Measurements from ENCODE around the gene SLC13A1. TPM values are rescaled to one million over a fixed set of nuclear protein-coding genes. Genes with fewer than 3 reads are reported as not detected.

The SLC13A1 gene
- total RNA-seq, 1 experiment from 2014 or later = not detected

GRCh38 chr7:123131556-123131955, 68.2 kb downstream of the SLC13A1 start:
- H3K4me3 ChIP-seq (ENCODE audit: low read length) = no peak overlapping the region

GRCh38 chr7:123131140-123131539, 68.6 kb downstream of the SLC13A1 start:
- no peak for DNase-seq
- H3K4me2 ChIP-seq (ENCODE audit: low read depth, low read length, poor library complexity, severe bottlenecking) = no peak overlapping the region
- no peak overlapping the region for H3K4me3 ChIP-seq (ENCODE audit: low read length)
- H3K27ac ChIP-seq (ENCODE audit: low read length) = no peak overlapping the region
- no peak overlapping the region for H2AFZ ChIP-seq (ENCODE audit: low read length)
- no peaks in the 10 kb centered on the region for H3K9me3 ChIP-seq (ENCODE audit: low read length)
- H3K36me3 ChIP-seq (ENCODE audit: insufficient read depth, low read length) = no peaks in the 10 kb centered on the region
- no peaks in the 10 kb centered on the region for H4K20me1 ChIP-seq (ENCODE audit: insufficient read depth, low read depth, low read length)
- no peak overlapping the region for H3K9ac ChIP-seq (ENCODE audit: low read length)
- H3K4me1 ChIP-seq (ENCODE audit: low read length) = no peaks in the 10 kb centered on the region
- no peaks in the 10 kb centered on the region for H3K79me2 ChIP-seq (ENCODE audit: low read length)
- H3K27me3 ChIP-seq (ENCODE audit: low read length) = no peaks in the 10 kb centered on the region
- no peaks in the 10 kb centered on the region for H3K9me2 ChIP-seq (replicated peaks; ENCODE audit: insufficient read depth, low read length)

More at GRCh38 chr7:123131556-123131955, 68.2 kb downstream of the SLC13A1 start:
- H3K9me2 ChIP-seq (replicated peaks; ENCODE audit: insufficient read depth, low read length) = no peaks in the 10 kb centered on the region
- H4K20me1 ChIP-seq (ENCODE audit: insufficient read depth, low read depth, low read length) = no peaks in the 10 kb centered on the region
- DNase-seq = no peak
- no peaks in the 10 kb centered on the region for H3K4me1 ChIP-seq (ENCODE audit: low read length)
- no peaks in the 10 kb centered on the region for H3K27me3 ChIP-seq (ENCODE audit: low read length)
- H3K9ac ChIP-seq (ENCODE audit: low read length) = no peak overlapping the region
- H3K4me2 ChIP-seq (ENCODE audit: low read depth, low read length, poor library complexity, severe bottlenecking) = no peak overlapping the region
- no peak overlapping the region for H2AFZ ChIP-seq (ENCODE audit: low read length)
- no peaks in the 10 kb centered on the region for H3K36me3 ChIP-seq (ENCODE audit: insufficient read depth, low read length)
- no peaks in the 10 kb centered on the region for H3K9me3 ChIP-seq (ENCODE audit: low read length)
- no peak overlapping the region for H3K27ac ChIP-seq (ENCODE audit: low read length)
- no peaks in the 10 kb centered on the region for H3K79me2 ChIP-seq (ENCODE audit: low read length)

GRCh38 chr7:123126691-123127090, 73.1 kb downstream of the SLC13A1 start:
- H3K27ac ChIP-seq (ENCODE audit: low read length) = no peak overlapping the region

GRCh38 chr7:123126171-123126570, 73.6 kb downstream of the SLC13A1 start:
- no peaks in the 10 kb centered on the region for H3K27me3 ChIP-seq (ENCODE audit: low read length)
- DNase-seq = no peak
- no peaks in the 10 kb centered on the region for H3K9me3 ChIP-seq (ENCODE audit: low read length)
- no peaks in the 10 kb centered on the region for H3K4me1 ChIP-seq (ENCODE audit: low read length)
- no peaks in the 10 kb centered on the region for H3K9me2 ChIP-seq (replicated peaks; ENCODE audit: insufficient read depth, low read length)
- H2AFZ ChIP-seq (ENCODE audit: low read length) = no peak overlapping the region
- no peak overlapping the region for H3K4me3 ChIP-seq (ENCODE audit: low read length)
- H3K27ac ChIP-seq (ENCODE audit: low read length) = no peak overlapping the region
- H3K4me2 ChIP-seq (ENCODE audit: low read depth, low read length, poor library complexity, severe bottlenecking) = no peak overlapping the region
- no peak overlapping the region for H3K9ac ChIP-seq (ENCODE audit: low read length)
- H3K36me3 ChIP-seq (ENCODE audit: insufficient read depth, low read length) = no peaks in the 10 kb centered on the region
- H3K79me2 ChIP-seq (ENCODE audit: low read length) = no peaks in the 10 kb centered on the region
- H4K20me1 ChIP-seq (ENCODE audit: insufficient read depth, low read depth, low read length) = no peaks in the 10 kb centered on the region

More at GRCh38 chr7:123126691-123127090, 73.1 kb downstream of the SLC13A1 start:
- H3K4me3 ChIP-seq (ENCODE audit: low read length) = no peak overlapping the region
- no peak overlapping the region for H3K4me2 ChIP-seq (ENCODE audit: low read depth, low read length, poor library complexity, severe bottlenecking)
- H3K79me2 ChIP-seq (ENCODE audit: low read length) = no peaks in the 10 kb centered on the region
- no peak overlapping the region for H3K9ac ChIP-seq (ENCODE audit: low read length)
- no peaks in the 10 kb centered on the region for H4K20me1 ChIP-seq (ENCODE audit: insufficient read depth, low read depth, low read length)
- no peaks in the 10 kb centered on the region for H3K9me2 ChIP-seq (replicated peaks; ENCODE audit: insufficient read depth, low read length)
- H3K4me1 ChIP-seq (ENCODE audit: low read length) = no peaks in the 10 kb centered on the region
- no peaks in the 10 kb centered on the region for H3K36me3 ChIP-seq (ENCODE audit: insufficient read depth, low read length)
- no peak overlapping the region for H2AFZ ChIP-seq (ENCODE audit: low read length)
- H3K27me3 ChIP-seq (ENCODE audit: low read length) = no peaks in the 10 kb centered on the region
- no peaks in the 10 kb centered on the region for H3K9me3 ChIP-seq (ENCODE audit: low read length)
- DNase-seq = no peak

- Histone ChIP-seq H3K4me2 (ENCODE audit: low read depth, low read length, poor library complexity, severe bottlenecking) (no peak overlapping the region), H3K9me2 (replicated peaks; ENCODE audit: insufficient read depth, low read length) (no peaks in the 10 kb centered on the region), H3K27me3 (ENCODE audit: low read length) (no peaks in the 10 kb centered on the region), H3K27ac (ENCODE audit: low read length) (no peak overlapping the region), H2AFZ (ENCODE audit: low read length) (no peak overlapping the region), H3K4me3 (ENCODE audit: low read length) (no peak overlapping the region), H3K36me3 (ENCODE audit: insufficient read depth, low read length) (no peaks in the 10 kb centered on the region), H3K79me2 (ENCODE audit: low read length) (no peaks in the 10 kb centered on the region), H3K4me1 (ENCODE audit: low read length) (no peaks in the 10 kb centered on the region), H4K20me1 (ENCODE audit: insufficient read depth, low read depth, low read length) (no peaks in the 10 kb centered on the region), H3K9ac (ENCODE audit: low read length) (no peak overlapping the region), H3K9me3 (ENCODE audit: low read length) (no peaks in the 10 kb centered on the region)
- no peak for DNase-seq
These were observed 74.5 kb downstream of the SLC13A1 start for GRCh38 chr7:123125231-123125630.

- Histone ChIP-seq H3K4me3 (ENCODE audit: low read length) (no peak overlapping the region), H3K4me2 (ENCODE audit: low read depth, low read length, poor library complexity, severe bottlenecking) (no peak overlapping the region), H4K20me1 (ENCODE audit: insufficient read depth, low read depth, low read length) (no peaks in the 10 kb centered on the region), H3K36me3 (ENCODE audit: insufficient read depth, low read length) (no peaks in the 10 kb centered on the region), H3K9ac (ENCODE audit: low read length) (no peak overlapping the region), H3K27ac (ENCODE audit: low read length) (no peak overlapping the region), H3K79me2 (ENCODE audit: low read length) (no peaks in the 10 kb centered on the region), H3K27me3 (ENCODE audit: low read length) (no peaks in the 10 kb centered on the region), H2AFZ (ENCODE audit: low read length) (no peak overlapping the region), H3K9me3 (ENCODE audit: low read length) (no peaks in the 10 kb centered on the region), H3K9me2 (replicated peaks; ENCODE audit: insufficient read depth, low read length) (no peaks in the 10 kb centered on the region), H3K4me1 (ENCODE audit: low read length) (no peaks in the 10 kb centered on the region)
- no peak for DNase-seq
These were observed 76.9 kb downstream of the SLC13A1 start for GRCh38 chr7:123122916-123123315.

GRCh38 chr7:123120286-123120685, 79.5 kb downstream of the SLC13A1 start:
- Histone ChIP-seq H3K36me3 (ENCODE audit: insufficient read depth, low read length) (no peaks in the 10 kb centered on the region), H3K4me2 (ENCODE audit: low read depth, low read length, poor library complexity, severe bottlenecking) (no peak overlapping the region), H3K9me2 (replicated peaks; ENCODE audit: insufficient read depth, low read length) (no peaks in the 10 kb centered on the region), H3K27ac (ENCODE audit: low read length) (no peak overlapping the region), H3K4me3 (ENCODE audit: low read length) (no peak overlapping the region), H3K79me2 (ENCODE audit: low read length) (no peaks in the 10 kb centered on the region), H2AFZ (ENCODE audit: low read length) (no peak overlapping the region), H3K4me1 (ENCODE audit: low read length) (no peaks in the 10 kb centered on the region), H3K9me3 (ENCODE audit: low read length) (0 out of 2 replicates have a peak, but pooled peaks cover 3% of the 10 kb centered on the region), H3K9ac (ENCODE audit: low read length) (no peak overlapping the region), H4K20me1 (ENCODE audit: insufficient read depth, low read depth, low read length) (no peaks in the 10 kb centered on the region), H3K27me3 (ENCODE audit: low read length) (no peaks in the 10 kb centered on the region)
- no peak for DNase-seq

- Histone ChIP-seq H3K9me3 (ENCODE audit: low read length) (peaks cover 3% of the 10 kb centered on the region), H3K9me2 (replicated peaks; ENCODE audit: insufficient read depth, low read length) (no peaks in the 10 kb centered on the region), H4K20me1 (ENCODE audit: insufficient read depth, low read depth, low read length) (no peaks in the 10 kb centered on the region), H3K4me2 (ENCODE audit: low read depth, low read length, poor library complexity, severe bottlenecking) (no peak overlapping the region), H3K79me2 (ENCODE audit: low read length) (no peaks in the 10 kb centered on the region), H3K9ac (ENCODE audit: low read length) (no peak overlapping the region), H3K27ac (ENCODE audit: low read length) (no peak overlapping the region), H3K36me3 (ENCODE audit: insufficient read depth, low read length) (no peaks in the 10 kb centered on the region), H3K4me1 (ENCODE audit: low read length) (no peaks in the 10 kb centered on the region), H2AFZ (ENCODE audit: low read length) (no peak overlapping the region), H3K4me3 (ENCODE audit: low read length) (no peak overlapping the region), H3K27me3 (ENCODE audit: low read length) (no peaks in the 10 kb centered on the region)
- DNase-seq = no peak
These were observed 84.4 kb downstream of the SLC13A1 start for GRCh38 chr7:123115331-123115730.

GRCh38 chr7:123114288-123114687, 85.5 kb downstream of the SLC13A1 start:
- no peak overlapping the region for H3K4me2 ChIP-seq (ENCODE audit: low read depth, low read length, poor library complexity, severe bottlenecking)
- no peaks in the 10 kb centered on the region for H3K9me2 ChIP-seq (replicated peaks; ENCODE audit: insufficient read depth, low read length)
- H4K20me1 ChIP-seq (ENCODE audit: insufficient read depth, low read depth, low read length) = no peaks in the 10 kb centered on the region
- H3K9ac ChIP-seq (ENCODE audit: low read length) = no peak overlapping the region
- no peaks in the 10 kb centered on the region for H3K79me2 ChIP-seq (ENCODE audit: low read length)
- H3K27me3 ChIP-seq (ENCODE audit: low read length) = no peaks in the 10 kb centered on the region
- H3K4me1 ChIP-seq (ENCODE audit: low read length) = no peaks in the 10 kb centered on the region
- H3K9me3 ChIP-seq (ENCODE audit: low read length) = peaks cover 3% of the 10 kb centered on the region
- no peak overlapping the region for H3K4me3 ChIP-seq (ENCODE audit: low read length)
- no peak overlapping the region for H2AFZ ChIP-seq (ENCODE audit: low read length)
- H3K36me3 ChIP-seq (ENCODE audit: insufficient read depth, low read length) = no peaks in the 10 kb centered on the region
- no peak overlapping the region for H3K27ac ChIP-seq (ENCODE audit: low read length)
- DNase-seq = no peak
